Esophagus squamous epithelium (tissue), 5 donors: ENCODE measurements around the gene SELL. TPM values are rescaled to one million over a fixed set of nuclear protein-coding genes. Genes with fewer than 3 reads are reported as not detected.
A peak's percentile ranks its signal among the peaks of the same experiment; 100 is the strongest.

Source experiments
- DNase-seq: peaks from one replicate; lab custom pipeline; 2025; lab: John Stamatoyannopoulos, UW
- H3K27ac ChIP-seq, 4 donors: fragments of 200-600 bp; sonication (generic); one replicate each; pipeline ENCODE4 v1.5.1; 2016 to 2019; ENCODE audit warnings: mild to moderate bottlenecking in 1 of 4
- H3K27me3 ChIP-seq, 4 donors: fragments of 200-600 bp; sonication (generic); 1 replicate in 3 of 4; 2 replicates in 1 of 4; pipeline versions ENCODE4 v1.5.1 to v1.6.0; 2017 to 2021; ENCODE audit warnings: antibody characterized with exemption in 1 of 4
- H3K36me3 ChIP-seq, 3 donors: fragments of 200-600 bp; sonication (generic); one replicate each; pipeline ENCODE4 v1.5.1; 2016 to 2019
- H3K4me1 ChIP-seq, 3 donors: fragments of 200-600 bp; sonication (generic); one replicate each; pipeline ENCODE4 v1.5.1; 2017 to 2019
- H3K4me3 ChIP-seq, 4 donors: fragments of 200-600 bp; sonication (generic); 1 replicate in 3 of 4; 2 replicates in 1 of 4; pipeline ENCODE4 v1.5.1; 2016 to 2019; ENCODE audit warnings: mild to moderate bottlenecking in 2 of 4, moderate library complexity in 1 of 4
- H3K9me3 ChIP-seq, 3 donors: fragments of 200-600 bp; sonication (generic); one replicate each; pipeline ENCODE4 v1.5.1; 2016 to 2019
- CTCF ChIP-seq, 6 experiments: fragments of 450-650 bp in 4 of 6; fragments of 200-600 bp in 2 of 6; sonication (generic) in 2 of 6; IDR thresholded peaks; one replicate each; pipeline ENCODE4 v1.5.1; 2016 to 2019; ENCODE audit warnings: antibody characterized with exemption in 6 of 6, mild to moderate bottlenecking in 4 of 6, moderate library complexity in 4 of 6
- POLR2A ChIP-seq, 4 donors: fragments of 450-650 bp; IDR thresholded peaks; one replicate each; pipeline ENCODE4 v1.6.1; 2017; ENCODE audit warnings: antibody characterized with exemption in 4 of 4, mild to moderate bottlenecking in 4 of 4, moderate library complexity in 3 of 4
- WGBS, 2 donors: methylation state at CpG; one replicate each; pipeline ENCODE4 v1.1.5; 2018; 5-methylcytosine and 5-hydroxymethylcytosine counted together
- intact Hi-C: fragments of 100-400 bp; cut with DNase I; formaldehyde crosslinking; loops from one replicate; pipeline ENCODE4 v1.15.0; 2022
- total RNA-seq, 4 donors: library from RNA; depleted of rRNA; stranded (reverse); fragments of >200 nt; gene quantifications; one replicate each; pipeline ENCODE4 v1.1.0, GENCODE V29; 2016
- donor health status: DM: yes; HTN: yes; CAD: no.

Gene SELL
- total RNA-seq, result 1 to 10 TPM in 2 of 4 donors, under 1 TPM in 2; 0.38 to 2.2 (median 1.1) TPM

- WGBS, 2 donors, result 5 to 7% methylated on average over 6 of the region's 6 CpGs
These were observed at the start of gene SELL for GRCh38 chr1:169711469-169712308. TSS of gene SELL (minus strand) at chr1:169711620. CDS start at chr1:169711498, 122 bp downstream.

GRCh38 chr1:169759038-169759437 lies 47.6 kb upstream of the SELL start:
- Histone ChIP-seq H3K27me3 (no peaks in the 10 kb centered on the region), H3K4me3 (no peak overlapping the region), H3K27ac (no peak overlapping the region), H3K36me3 (no peaks in the 10 kb centered on the region), H3K9me3 (no peaks in the 10 kb centered on the region), H3K4me1 (no peaks in the 10 kb centered on the region)
- no peak for DNase-seq
- TF ChIP-seq CTCF (IDR thresholded peaks at IDR 0.05) (no peak), POLR2A (IDR thresholded peaks at IDR 0.05) (no peak)
- intact Hi-C loops, result no loop called here
- WGBS, 2 donors, result 69 to 81% methylated on average over 3 of the region's 3 CpGs

More at GRCh38 chr1:169711469-169712308, at the start of gene SELL:
- H3K9me3 ChIP-seq, result no peaks in the 10 kb centered on the region
- intact Hi-C loops, result no loop called here
- H3K36me3 ChIP-seq, result no peaks in the 10 kb centered on the region
- no peaks in the 10 kb centered on the region for H3K27me3 ChIP-seq
- no peak within 1 kb of the TSS for H3K27ac ChIP-seq
- H3K4me3 ChIP-seq, result peak within 1 kb of the TSS in 2 of 4 donors; percentile 12 to 50
- no peaks in the 10 kb centered on the region for H3K4me1 ChIP-seq
- no peak for DNase-seq
- peak in 1 of 4 donors; percentile 55 for TF ChIP-seq POLR2A (IDR thresholded peaks at IDR 0.05)
- TF ChIP-seq CTCF (IDR thresholded peaks at IDR 0.05), result peak; percentile 27 to 78 (median 66)

GRCh38 chr1:169753549-169753948 lies 42.1 kb upstream of the SELL start:
- no peak for TF ChIP-seq POLR2A (IDR thresholded peaks at IDR 0.05)
- TF ChIP-seq CTCF (IDR thresholded peaks at IDR 0.05), result no peak
- Histone ChIP-seq H3K27me3 (no peaks in the 10 kb centered on the region), H3K4me1 (no peaks in the 10 kb centered on the region), H3K36me3 (no peaks in the 10 kb centered on the region), H3K9me3 (no peaks in the 10 kb centered on the region), H3K27ac (no peak overlapping the region), H3K4me3 (no peak overlapping the region)
- DNase-seq, result no peak
- intact Hi-C loops, result no loop called here
- 67 to 68% methylated on average over 4 of the region's 4 CpGs for WGBS, 2 donors

GRCh38 chr1:169750041-169750440 lies 38.6 kb upstream of the SELL start:
- Histone ChIP-seq H3K27ac (no peak overlapping the region), H3K36me3 (no peaks in the 10 kb centered on the region), H3K9me3 (no peaks in the 10 kb centered on the region), H3K4me3 (no peak overlapping the region), H3K4me1 (no peaks in the 10 kb centered on the region), H3K27me3 (no peaks in the 10 kb centered on the region)
- no peak for DNase-seq
- 80 to 90% methylated on average over 1 of the region's 1 CpG for WGBS, 2 donors
- TF ChIP-seq CTCF (IDR thresholded peaks at IDR 0.05), result no peak
- no peak for TF ChIP-seq POLR2A (IDR thresholded peaks at IDR 0.05)
- intact Hi-C loops, result no loop called here

- TF ChIP-seq CTCF (IDR thresholded peaks at IDR 0.05) (no peak), POLR2A (IDR thresholded peaks at IDR 0.05) (no peak)
- intact Hi-C loops, result no loop called here
- WGBS, 2 donors, result 83 to 93% methylated on average over 2 of the region's 2 CpGs
- DNase-seq, result no peak
- no peaks in the 10 kb centered on the region for H3K9me3 ChIP-seq
- no peaks in the 10 kb centered on the region for H3K27me3 ChIP-seq
- no peak overlapping the region for H3K4me3 ChIP-seq
- H3K4me1 ChIP-seq, result no peaks in the 10 kb centered on the region
- no peak overlapping the region for H3K27ac ChIP-seq
- H3K36me3 ChIP-seq, result no peaks in the 10 kb centered on the region
These were observed 35.1 kb upstream of the SELL start for GRCh38 chr1:169746550-169746949.
